Activated CD8-positive, alpha-beta memory T cell treated with anti-CD3 and anti-CD28 coated beads for 36 hours (primary cell): Measurements from ENCODE around the gene RNASE2. TPM values are rescaled to one million over a fixed set of nuclear protein-coding genes. Genes with fewer than 3 reads are reported as not detected.
"Not testable (repeated sequence)": the region's sequence is repeated elsewhere in the genome, so short reads cannot be mapped to it uniquely, and the experiment has no call there.

Experiments used
- CTCF ChIA-PET: fragments of 350-600 bp; sonication (Branson Sonifier 250); formaldehyde crosslinking; loops from one replicate; lab custom pipeline; 2021; ENCODE audit warnings: antibody characterized with exemption; lab: Charles Lee
- POLR2A ChIA-PET: fragments of 350-600 bp; sonication (Branson Sonifier 250); formaldehyde crosslinking; loops from one replicate; lab custom pipeline; 2021; ENCODE audit warnings: antibody characterized with exemption; lab: Charles Lee
- total RNA-seq, 2 experiments: library from RNA; stranded (reverse); gene quantifications; one replicate each; pipeline ENCODE4 v1.2.3, GENCODE V29; 2021

The RNASE2 gene
- total RNA-seq, 2 experiments from 2014 or later = not detected

- POLR2A ChIA-PET = interaction anchor here (0.5 kb wide), 1 partner anchor 150 kb away, joined by 5 read pairs; no protein-coding TSS in a partner anchor
- CTCF ChIA-PET = no interaction called here
These were observed 21.0 kb downstream of the RNASE2 start for GRCh38 chr14:20976291-20976690.

GRCh38 chr14:20978687-20979086, 23.4 kb downstream of the RNASE2 start:
- CTCF ChIA-PET = no interaction called here
- POLR2A ChIA-PET = no interaction called here

GRCh38 chr14:20980906-20981305, 25.6 kb downstream of the RNASE2 start:
- POLR2A ChIA-PET = no interaction called here
- CTCF ChIA-PET = interaction anchor here (1.4 to 4.6 kb wide), 2 partner anchors 10 to 34 kb away, joined by 4 to 24 read pairs; no protein-coding TSS in a partner anchor

- POLR2A ChIA-PET = no interaction called here
- CTCF ChIA-PET = interaction anchor here (0.9 to 4.6 kb wide), 3 partner anchors 11 to 109 kb away, joined by 3 to 24 read pairs (median 4); no protein-coding TSS in a partner anchor
These were observed 27.5 kb downstream of the RNASE2 start for GRCh38 chr14:20982646-20983369.

- CTCF ChIA-PET, POLR2A ChIA-PET: not testable (repeated sequence)
These were observed 30.4 kb downstream of the RNASE2 start for GRCh38 chr14:20985650-20986049.

GRCh38 chr14:20986811-20987210, 31.5 kb downstream of the RNASE2 start:
- ChIA-PET CTCF (no interaction called here), POLR2A (no interaction called here)

GRCh38 chr14:20988717-20989470, 33.6 kb downstream of the RNASE2 start:
- CTCF ChIA-PET = interaction anchor here (0.8 kb wide), 1 partner anchor 18 kb away, joined by 3 read pairs; no protein-coding TSS in a partner anchor
- POLR2A ChIA-PET = no interaction called here

GRCh38 chr14:20989471-20989786, 34.1 kb downstream of the RNASE2 start:
- ChIA-PET POLR2A (no interaction called here), CTCF (interaction anchor here (0.8 kb wide), 1 partner anchor 19 kb away, joined by 3 read pairs; no protein-coding TSS in a partner anchor)

GRCh38 chr14:20989787-20990600, 34.7 kb downstream of the RNASE2 start, which contains the start of gene METTL17:
Gene METTL17 (plus strand): TSS chr14:20989980. CDS start chr14:20990003, 23 bp downstream.
- ChIA-PET POLR2A (no interaction called here), CTCF (interaction anchor here (1.6 kb wide), 1 partner anchor 25 kb away, joined by 5 read pairs; no protein-coding TSS in a partner anchor)

- POLR2A ChIA-PET = no interaction called here
- CTCF ChIA-PET = interaction anchor here (0.6 to 2.3 kb wide), 2 partner anchors 25 to 522 kb away, joined by 3 to 9 read pairs; no protein-coding TSS in a partner anchor
These were observed 41.2 kb downstream of the RNASE2 start for GRCh38 chr14:20996521-20996920.

- POLR2A ChIA-PET = no interaction called here
These were observed 41.8 kb downstream of the RNASE2 start for GRCh38 chr14:20997115-20997514.

GRCh38 chr14:20997564-20997963, 42.3 kb downstream of the RNASE2 start:
- CTCF ChIA-PET = interaction anchor here (0.7 to 2.3 kb wide), 4 partner anchors 17 to 1920 kb away, joined by 3 to 9 read pairs (median 7); no protein-coding TSS in a partner anchor
- POLR2A ChIA-PET = no interaction called here

More at GRCh38 chr14:20997115-20997514, 41.8 kb downstream of the RNASE2 start:
- CTCF ChIA-PET = interaction anchor here (0.6 to 2.3 kb wide), 5 partner anchors 18 to 1921 kb away, joined by 3 to 9 read pairs (median 6); no protein-coding TSS in a partner anchor

- POLR2A ChIA-PET = no interaction called here
- CTCF ChIA-PET = interaction anchor here (0.9 to 2.3 kb wide), 4 partner anchors 17 to 106 kb away, joined by 3 to 9 read pairs (median 6); no protein-coding TSS in a partner anchor
These were observed 42.9 kb downstream of the RNASE2 start for GRCh38 chr14:20998139-20998538.

GRCh38 chr14:20998674-20999366, 43.5 kb downstream of the RNASE2 start, which contains the start of gene SLC39A2:
Gene SLC39A2 (plus strand): TSS chr14:20999293. CDS start chr14:20999447, 154 bp downstream.
- ChIA-PET CTCF (interaction anchor here (1.0 to 2.3 kb wide), 3 partner anchors 16 to 28 kb away, joined by 3 to 9 read pairs (median 8); no protein-coding TSS in a partner anchor), POLR2A (no interaction called here)

GRCh38 chr14:20999591-20999990, 44.3 kb downstream of the RNASE2 start:
- CTCF ChIA-PET = interaction anchor here (0.5 kb wide), 1 partner anchor 83 kb away, joined by 3 read pairs; no protein-coding TSS in a partner anchor
- POLR2A ChIA-PET = no interaction called here

GRCh38 chr14:21001218-21001617, 45.9 kb downstream of the RNASE2 start:
- CTCF ChIA-PET = interaction anchor here (1.4 to 3.0 kb wide), 2 partner anchors 13 to 91 kb away, joined by 4 to 10 read pairs; no protein-coding TSS in a partner anchor
- POLR2A ChIA-PET = no interaction called here

GRCh38 chr14:21003788-21004346, 48.6 kb downstream of the RNASE2 start:
- ChIA-PET POLR2A (no interaction called here), CTCF (interaction anchor here (0.7 to 2.0 kb wide), 2 partner anchors 11 to 33 kb away, joined by 3 to 10 read pairs; no protein-coding TSS in a partner anchor)
